HEK293 (cell line): ENCODE measurements around the gene RPL9.

Experiments
- AEBP2 ChIP-seq: fragments of 450-650 bp; formaldehyde crosslinking; IDR thresholded peaks from 2 replicates; pipeline ENCODE4 v1.5.1; 2016; ENCODE audit warnings: missing biosample characterization, missing genetic modification characterization, borderline replicate concordance
- ATF2 ChIP-seq: fragments of 450-650 bp; formaldehyde crosslinking; IDR thresholded peaks from 2 replicates; pipeline ENCODE4 v1.5.1; 2016; ENCODE audit warnings: missing biosample characterization, missing genetic modification characterization, low read depth
- EGR2 ChIP-seq: fragments of 450-650 bp; formaldehyde crosslinking; IDR thresholded peaks from 2 replicates; pipeline ENCODE4 v1.5.1; 2016; ENCODE audit warnings: low read depth, missing biosample characterization, missing genetic modification characterization
- FEZF1 ChIP-seq: fragments of 450-650 bp; formaldehyde crosslinking; IDR thresholded peaks from 2 replicates; pipeline ENCODE4 v1.5.1; 2016; ENCODE audit warnings: missing biosample characterization, missing genetic modification characterization
- GFI1B ChIP-seq: fragments of 450-650 bp; formaldehyde crosslinking; IDR thresholded peaks from 2 replicates; pipeline ENCODE4 v1.5.1; 2016; ENCODE audit warnings: missing biosample characterization, missing genetic modification characterization
- KLF16 ChIP-seq: fragments of 450-650 bp; formaldehyde crosslinking; IDR thresholded peaks from 2 replicates; pipeline ENCODE4 v1.5.1; 2017; ENCODE audit warnings: missing biosample characterization, missing genetic modification characterization
- KLF8 ChIP-seq: fragments of 450-650 bp; formaldehyde crosslinking; IDR thresholded peaks from 2 replicates; pipeline ENCODE4 v1.5.1; 2016; ENCODE audit warnings: missing biosample characterization, missing genetic modification characterization
- PRDM2 ChIP-seq: fragments of 450-650 bp; formaldehyde crosslinking; IDR thresholded peaks from 2 replicates; pipeline ENCODE4 v1.5.1; 2016; ENCODE audit warnings: missing biosample characterization, missing genetic modification characterization, borderline replicate concordance
- PRDM6 ChIP-seq: fragments of 450-650 bp; formaldehyde crosslinking; IDR thresholded peaks from 2 replicates; pipeline ENCODE4 v1.5.1; 2017; ENCODE audit warnings: missing biosample characterization, missing genetic modification characterization
- REPIN1 ChIP-seq: fragments of 450-650 bp; formaldehyde crosslinking; IDR thresholded peaks from 2 replicates; pipeline ENCODE4 v1.5.1; 2017; ENCODE audit warnings: missing biosample characterization, missing genetic modification characterization, low read depth
- ZFP41 ChIP-seq: fragments of 450-650 bp; formaldehyde crosslinking; IDR thresholded peaks from 2 replicates; pipeline ENCODE4 v1.5.1; 2016; ENCODE audit warnings: missing biosample characterization, missing genetic modification characterization, borderline replicate concordance
- ZNF146 ChIP-seq: fragments of 450-650 bp; formaldehyde crosslinking; IDR thresholded peaks from 2 replicates; pipeline ENCODE4 v1.5.1; 2016; ENCODE audit warnings: missing biosample characterization, missing genetic modification characterization
- ZNF2 ChIP-seq: fragments of 450-650 bp; formaldehyde crosslinking; IDR thresholded peaks from 2 replicates; pipeline ENCODE4 v1.5.1; 2016; ENCODE audit warnings: missing biosample characterization, missing genetic modification characterization
- ZNF280C ChIP-seq: fragments of 450-650 bp; formaldehyde crosslinking; IDR thresholded peaks from 2 replicates; pipeline ENCODE4 v1.5.1; 2016; ENCODE audit warnings: missing biosample characterization, missing genetic modification characterization
- ZNF302 ChIP-seq: fragments of 450-650 bp; formaldehyde crosslinking; IDR thresholded peaks from 2 replicates; pipeline ENCODE4 v1.5.1; 2016; ENCODE audit warnings: missing biosample characterization, missing genetic modification characterization, low read depth
- ZNF341 ChIP-seq: fragments of 450-650 bp; formaldehyde crosslinking; IDR thresholded peaks from 2 replicates; pipeline ENCODE4; 2016; ENCODE audit warnings: low read depth, missing biosample characterization, missing genetic modification characterization
- ZNF513 ChIP-seq: fragments of 450-650 bp; IDR thresholded peaks from 2 replicates; pipeline ENCODE4 v1.5.1; 2018; ENCODE audit warnings: missing biosample characterization, missing genetic modification characterization
- ZNF521 ChIP-seq: fragments of 450-650 bp; formaldehyde crosslinking; IDR thresholded peaks from 2 replicates; pipeline ENCODE4 v1.5.1; 2017; ENCODE audit warnings: missing biosample characterization, mild to moderate bottlenecking, missing genetic modification characterization
- ZNF529 ChIP-seq: fragments of 450-650 bp; formaldehyde crosslinking; IDR thresholded peaks from 2 replicates; pipeline ENCODE4 v1.5.1; 2017; ENCODE audit warnings: missing genetic modification characterization, missing biosample characterization; ENCODE audit not compliant: insufficient replicate concordance
- ZNF530 ChIP-seq: fragments of 450-650 bp; formaldehyde crosslinking; IDR thresholded peaks from 2 replicates; pipeline ENCODE4 v1.5.1; 2016; ENCODE audit warnings: low read depth, missing biosample characterization, missing genetic modification characterization
- ZNF580 ChIP-seq: fragments of 450-650 bp; formaldehyde crosslinking; IDR thresholded peaks from 2 replicates; pipeline ENCODE4 v1.5.1; 2016; ENCODE audit warnings: missing biosample characterization, missing genetic modification characterization
- ZNF660 ChIP-seq: fragments of 450-650 bp; IDR thresholded peaks from 2 replicates; pipeline ENCODE4 v1.5.1; 2018; ENCODE audit warnings: missing biosample characterization, mild to moderate bottlenecking, missing genetic modification characterization
- ZNF707 ChIP-seq: fragments of 450-650 bp; formaldehyde crosslinking; IDR thresholded peaks from 2 replicates; pipeline ENCODE4 v1.5.1; 2016; ENCODE audit warnings: missing biosample characterization, missing genetic modification characterization

The RPL9 gene

GRCh38 chr4:39464886-39465501 is 6.3 kb upstream of the RPL9 start (continued):
- no peak for TF ChIP-seq AEBP2 (tag by site-specific recombination)
- no peak for TF ChIP-seq PRDM2 (tag by site-specific recombination)
- no peak for TF ChIP-seq ZNF146 (tag by site-specific recombination)
- TF ChIP-seq EGR2 (tag by site-specific recombination): no peak
- 0 out of 2 replicates have a peak, but pooled peaks have one; percentile 17 for TF ChIP-seq PRDM6 (tag by site-specific recombination)
- TF ChIP-seq GFI1B (tag by site-specific recombination): no peak
- no peak for TF ChIP-seq ZNF302
- no peak for TF ChIP-seq ZNF707
- TF ChIP-seq ZNF341: no peak
- no peak for TF ChIP-seq ZNF513 (tag by site-specific recombination)
- no peak for TF ChIP-seq FEZF1 (tag by site-specific recombination)
- TF ChIP-seq ZFP41 (tag by site-specific recombination): no peak
- peak; percentile 20; the same call in 1 of the 2 replicates for TF ChIP-seq ZNF660 (tag by site-specific recombination)
- TF ChIP-seq ZNF529 (tag by site-specific recombination): no peak
- TF ChIP-seq KLF16 (tag by site-specific recombination): no peak
- 0 out of 2 replicates have a peak, but pooled peaks have one; percentile 27 for TF ChIP-seq ZNF2 (tag by site-specific recombination)
- TF ChIP-seq KLF8 (tag by site-specific recombination): 0 out of 2 replicates have a peak, but pooled peaks have one; percentile 19
- no peak for TF ChIP-seq ZNF530
- no peak for TF ChIP-seq ZNF280C (tag by site-specific recombination)
- no peak for TF ChIP-seq ZNF521
- TF ChIP-seq ZNF580 (tag by site-specific recombination): no peak
- TF ChIP-seq REPIN1: no peak
- peak; percentile 98 for TF ChIP-seq ATF2 (tag by site-specific recombination)
